Astrocyte (in vitro differentiated cells and primary cell): ENCODE data around the gene PTPN5. TPM values are rescaled to one million over a fixed set of nuclear protein-coding genes. Genes with fewer than 3 reads are reported as not detected.

Experiments
- DNase-seq: peaks from one replicate; pipeline ENCODE4 v3.0.0-alpha.2; 2010; ENCODE audit warnings: low read depth
- FAIRE-seq: peaks from 2 replicates; lab custom pipeline; 2011; peaks lifted over from hg19 to GRCh38; lab: Jason Lieb, UNC
- H2AFZ ChIP-seq: 2 replicates; pipeline ENCODE4 v1.6.0; 2012; ENCODE audit warnings: low read depth, low read length, inconsistent platforms
- H3K27ac ChIP-seq: 2 replicates; pipeline ENCODE4 v1.5.1; 2011; ENCODE audit warnings: low read depth, low read length, inconsistent platforms
- H3K27me3 ChIP-seq: 2 replicates; pipeline ENCODE4 v1.6.0; 2011; ENCODE audit warnings: low read length, inconsistent platforms; ENCODE audit not compliant: insufficient read depth
- H3K36me3 ChIP-seq: 2 replicates; pipeline ENCODE4 v1.5.1; 2011; ENCODE audit warnings: low read length, inconsistent platforms; ENCODE audit not compliant: insufficient read depth
- H3K4me1 ChIP-seq: 2 replicates; pipeline ENCODE4 v1.5.1; 2011; ENCODE audit warnings: low read length, inconsistent platforms; ENCODE audit not compliant: insufficient read depth
- H3K4me2 ChIP-seq: 2 replicates; pipeline ENCODE4 v1.6.0; 2012; ENCODE audit warnings: low read length, inconsistent platforms
- H3K4me3 ChIP-seq: 2 replicates; pipeline ENCODE4 v1.5.1; 2011; ENCODE audit warnings: low read depth, mild to moderate bottlenecking, low read length, inconsistent platforms; ENCODE audit not compliant: insufficient read depth
- H3K79me2 ChIP-seq: 2 replicates; pipeline ENCODE4 v1.6.0; 2012; ENCODE audit warnings: mild to moderate bottlenecking, low read length, inconsistent platforms; ENCODE audit not compliant: insufficient read depth
- H3K9ac ChIP-seq: 2 replicates; pipeline ENCODE4 v1.6.0; 2012; ENCODE audit warnings: mild to moderate bottlenecking, low read length, inconsistent platforms
- H3K9me3 ChIP-seq: 2 replicates; pipeline ENCODE4 v1.5.1; 2012; ENCODE audit warnings: low read depth, mild to moderate bottlenecking, low read length, inconsistent platforms; ENCODE audit not compliant: insufficient read depth
- H4K20me1 ChIP-seq: 2 replicates; pipeline ENCODE4 v1.6.0; 2012; ENCODE audit warnings: low read length, inconsistent platforms; ENCODE audit not compliant: insufficient read depth
- H3K27ac Mint-ChIP-seq: one replicate; pipeline ENCODE4 v1.8.0; 2021; ENCODE audit warnings: mild to moderate bottlenecking, mixed read lengths; ENCODE audit not compliant: unreplicated experiment
- H3K27me3 Mint-ChIP-seq: one replicate; pipeline ENCODE4 v1.8.0; 2021; ENCODE audit warnings: low read depth, mixed read lengths; ENCODE audit not compliant: unreplicated experiment
- H3K36me3 Mint-ChIP-seq: one replicate; pipeline ENCODE4 v1.8.0; 2021; ENCODE audit warnings: low read depth, mixed read lengths; ENCODE audit not compliant: unreplicated experiment
- H3K4me1 Mint-ChIP-seq: one replicate; pipeline ENCODE4 v1.8.0; 2021; ENCODE audit warnings: low read depth, mixed read lengths; ENCODE audit not compliant: unreplicated experiment
- H3K4me3 Mint-ChIP-seq: one replicate; pipeline ENCODE4 v1.8.0; 2021; ENCODE audit warnings: mild to moderate bottlenecking, moderate library complexity, mixed read lengths; ENCODE audit not compliant: unreplicated experiment
- H3K9me3 Mint-ChIP-seq: one replicate; pipeline ENCODE4 v1.8.0; 2021; ENCODE audit warnings: mild to moderate bottlenecking, mixed read lengths; ENCODE audit not compliant: unreplicated experiment
- CTCF ChIP-seq: IDR thresholded peaks from 2 replicates; pipeline ENCODE4 v1.5.1; 2011; ENCODE audit warnings: low read depth, mild to moderate bottlenecking, inconsistent platforms, low read length, moderate library complexity; ENCODE audit not compliant: insufficient read depth
- EZH2 ChIP-seq: IDR thresholded peaks from 2 replicates; pipeline ENCODE4 v1.6.1; 2012; ENCODE audit warnings: mild to moderate bottlenecking, low read length, inconsistent platforms; ENCODE audit not compliant: insufficient read depth
- total RNA-seq: library from RNA; stranded (reverse); gene quantifications from 2 replicates; pipeline ENCODE4 v1.2.1, GENCODE V29; 2021

The PTPN5 gene
- total RNA-seq, 1 donor from 2014 or later, result 0.07 TPM

DNA sequence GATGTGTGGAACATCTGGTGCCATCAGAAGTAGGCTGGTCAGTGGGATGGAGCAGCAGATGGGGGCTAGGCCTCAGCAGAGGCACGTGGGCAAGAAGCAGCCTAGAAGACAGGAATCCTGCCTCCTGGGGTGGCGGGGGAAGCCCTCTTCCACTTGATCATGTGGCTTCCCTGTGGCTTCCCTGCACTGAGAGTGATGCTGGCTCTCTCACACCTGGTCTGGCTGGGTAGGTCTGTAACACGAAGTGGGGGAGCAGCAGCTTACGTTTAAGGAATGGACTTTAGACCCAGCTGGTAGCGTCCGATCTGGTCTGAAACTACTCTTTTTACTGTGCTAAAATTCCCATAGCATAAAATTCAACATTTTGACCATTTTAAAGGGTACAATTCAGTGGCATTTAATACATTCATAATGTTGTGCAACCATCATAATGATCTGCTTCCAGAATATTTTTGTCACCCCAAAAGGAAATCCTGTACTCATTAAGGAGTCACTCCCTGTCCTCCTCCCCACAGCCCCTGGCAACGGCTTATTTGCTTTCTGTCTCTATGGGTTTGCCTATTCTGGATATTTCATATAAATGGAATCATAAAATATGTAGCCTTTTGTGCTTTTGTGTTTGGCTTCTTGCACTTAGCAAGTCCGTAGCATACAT, 21.7 kb downstream of the PTPN5 start:
- no peak for FAIRE-seq
- no peak for TF ChIP-seq CTCF
- no peak for TF ChIP-seq EZH2

GRCh38 chr11:18768978-18769377, 22.6 kb downstream of the PTPN5 start:
- no peaks in the 10 kb centered on the region for H3K79me2 ChIP-seq
- peaks cover 2% of the 10 kb centered on the region for H3K9me3 Mint-ChIP-seq

More for the DNA sequence above, 21.7 kb downstream of the PTPN5 start:
- peaks cover 31% of the 10 kb centered on the region for H3K27me3 Mint-ChIP-seq
- H3K4me1 Mint-ChIP-seq, result peaks cover 2% of the 10 kb centered on the region
- no peaks in the 10 kb centered on the region for H3K36me3 Mint-ChIP-seq
- no peak overlapping the region for H3K4me3 Mint-ChIP-seq
- Histone ChIP-seq H3K27me3 (peaks cover 4% of the 10 kb centered on the region), H3K4me2 (no peak overlapping the region), H3K79me2 (no peaks in the 10 kb centered on the region), H3K27ac (no peak overlapping the region), H3K4me1 (no peaks in the 10 kb centered on the region), H3K4me3 (no peak overlapping the region), H3K9me3 (no peaks in the 10 kb centered on the region), H2AFZ (no peak overlapping the region), H3K9ac (no peak overlapping the region), H3K36me3 (no peaks in the 10 kb centered on the region), H4K20me1 (no peaks in the 10 kb centered on the region)
- H3K27ac Mint-ChIP-seq, result no peak overlapping the region
- H3K9me3 Mint-ChIP-seq, result peaks cover 2% of the 10 kb centered on the region
- DNase-seq, result no peak

More at GRCh38 chr11:18768978-18769377, 22.6 kb downstream of the PTPN5 start:
- no peak for TF ChIP-seq EZH2
- TF ChIP-seq CTCF, result no peak
- Mint-ChIP-seq H3K27ac (no peak overlapping the region), H3K4me3 (no peak overlapping the region), H3K36me3 (no peaks in the 10 kb centered on the region), H3K27me3 (peaks cover 22% of the 10 kb centered on the region), H3K4me1 (peaks cover 7% of the 10 kb centered on the region)
- H3K9ac ChIP-seq, result no peak overlapping the region
- peaks cover 5% of the 10 kb centered on the region for H3K4me1 ChIP-seq
- no peaks in the 10 kb centered on the region for H3K36me3 ChIP-seq
- no peaks in the 10 kb centered on the region for H4K20me1 ChIP-seq
- no peak for FAIRE-seq
- no peak overlapping the region for H2AFZ ChIP-seq
- no peaks in the 10 kb centered on the region for H3K9me3 ChIP-seq
- no peak overlapping the region for H3K4me2 ChIP-seq
- no peak overlapping the region for H3K27ac ChIP-seq
- DNase-seq, result no peak
- peaks cover 3% of the 10 kb centered on the region for H3K27me3 ChIP-seq
- H3K4me3 ChIP-seq, result no peak overlapping the region
